Stomach smooth muscle (tissue), 2 donors: ENCODE measurements around the gene DLG1.
A peak's percentile ranks its signal among the peaks of the same experiment; 100 is the strongest.

ENCODE experiments used
- H3K27ac ChIP-seq: one replicate; pipeline ENCODE4 v1.7.0; 2013; ENCODE audit warnings: mild to moderate bottlenecking, low read length, inconsistent platforms
- H3K27me3 ChIP-seq, 2 donors: one replicate each; pipeline ENCODE4 v1.7.0; 2013; ENCODE audit warnings: low read length in 2 of 2; ENCODE audit not compliant: insufficient read depth in 2 of 2, control insufficient read depth in 1 of 2
- H3K36me3 ChIP-seq, 2 donors: one replicate each; pipeline ENCODE4 v1.7.0; 2013; ENCODE audit warnings: low read length in 2 of 2; ENCODE audit not compliant: control insufficient read depth in 2 of 2, insufficient read depth in 2 of 2
- H3K4me1 ChIP-seq: one replicate; pipeline ENCODE4 v1.7.0; 2013; ENCODE audit warnings: low read length; ENCODE audit not compliant: control insufficient read depth, insufficient read depth
- H3K4me3 ChIP-seq, 2 donors: one replicate each; pipeline ENCODE4 v1.7.0; 2013; ENCODE audit warnings: low read length in 2 of 2
- H3K9ac ChIP-seq, 2 donors: one replicate each; pipeline ENCODE4 v1.7.0; 2013; ENCODE audit warnings: low read length in 2 of 2, mild to moderate bottlenecking in 1 of 2
- H3K9me3 ChIP-seq, 2 donors: one replicate each; pipeline ENCODE4 v1.7.0; 2013; ENCODE audit warnings: low read length in 2 of 2; ENCODE audit not compliant: control insufficient read depth in 2 of 2
- donor health status: healthy.
- donor health status: Pancreatic carcinoma.

Gene DLG1

GRCh38 chr3:197300361-197300760 is 1.9 kb upstream of the DLG1 start:
- H3K27me3 ChIP-seq = no peaks in the 10 kb centered on the region
- no peaks in the 10 kb centered on the region for H3K9me3 ChIP-seq
- no peak overlapping the region for H3K9ac ChIP-seq
- H3K4me1 ChIP-seq = peaks cover 7% of the 10 kb centered on the region
- H3K4me3 ChIP-seq = no peak overlapping the region
- H3K27ac ChIP-seq = no peak overlapping the region
- H3K36me3 ChIP-seq = no peaks in the 10 kb centered on the region

DNA sequence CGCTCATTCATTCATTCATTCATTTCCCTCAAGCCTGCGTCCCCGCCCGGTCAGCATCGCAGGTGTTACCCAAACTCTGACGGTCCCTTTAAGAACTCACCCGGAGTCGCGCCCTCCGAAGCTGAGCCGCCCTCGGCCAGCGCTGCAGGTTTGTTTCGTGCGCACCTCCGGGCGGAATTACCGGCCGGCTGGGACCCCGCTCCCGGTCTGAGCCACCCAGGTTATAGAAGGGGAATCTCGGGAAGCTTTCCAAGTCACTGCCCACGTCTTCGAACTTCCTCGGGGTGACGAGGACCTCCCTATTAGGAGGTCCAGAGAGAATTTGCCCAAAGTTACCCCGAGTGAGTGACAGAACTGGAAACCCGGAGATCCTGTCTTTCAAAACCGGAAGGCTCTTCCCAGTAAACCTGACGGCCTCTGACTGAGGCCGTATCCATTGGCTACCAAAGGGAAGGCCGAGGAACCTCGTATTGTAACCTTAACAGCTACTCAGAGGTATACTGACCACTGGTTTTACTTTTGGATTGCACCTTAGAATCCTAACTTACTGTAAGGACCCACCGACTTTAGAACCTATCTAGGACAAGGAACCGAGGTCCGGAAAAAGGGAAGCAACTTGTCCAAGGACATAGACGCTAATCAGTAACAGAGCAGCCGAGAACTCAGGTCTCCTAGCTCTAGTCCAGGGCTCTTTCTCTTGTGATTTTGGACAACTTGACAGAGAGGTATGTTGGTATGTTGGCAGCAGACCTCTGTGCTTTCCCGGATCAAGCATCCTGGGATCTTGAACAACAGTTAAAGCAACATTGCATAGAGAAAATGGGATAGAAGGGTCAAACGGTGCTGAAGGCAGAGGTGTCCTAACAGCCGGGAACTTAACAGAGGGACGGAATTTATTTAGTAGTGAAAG is 788 bp upstream of the DLG1 start:
- Histone ChIP-seq H3K36me3 (no peaks in the 10 kb centered on the region), H3K27me3 (no peaks in the 10 kb centered on the region), H3K9ac (peak overlapping the region; percentile 43 to 71), H3K4me3 (peak overlapping the region; percentile 88 to 91), H3K9me3 (no peaks in the 10 kb centered on the region), H3K27ac (no peak overlapping the region), H3K4me1 (peaks cover 7% of the 10 kb centered on the region)

GRCh38 chr3:197297476-197298340 is 704 bp downstream of the DLG1 start:
- no peaks in the 10 kb centered on the region for H3K9me3 ChIP-seq
- H3K4me1 ChIP-seq = peaks cover 7% of the 10 kb centered on the region
- peak overlapping the region; percentile 88 to 91 for H3K4me3 ChIP-seq
- no peaks in the 10 kb centered on the region for H3K27me3 ChIP-seq
- peak overlapping the region; percentile 71 to 72 for H3K9ac ChIP-seq
- no peaks in the 10 kb centered on the region for H3K36me3 ChIP-seq
- peak overlapping the region; percentile 58 for H3K27ac ChIP-seq

DNA sequence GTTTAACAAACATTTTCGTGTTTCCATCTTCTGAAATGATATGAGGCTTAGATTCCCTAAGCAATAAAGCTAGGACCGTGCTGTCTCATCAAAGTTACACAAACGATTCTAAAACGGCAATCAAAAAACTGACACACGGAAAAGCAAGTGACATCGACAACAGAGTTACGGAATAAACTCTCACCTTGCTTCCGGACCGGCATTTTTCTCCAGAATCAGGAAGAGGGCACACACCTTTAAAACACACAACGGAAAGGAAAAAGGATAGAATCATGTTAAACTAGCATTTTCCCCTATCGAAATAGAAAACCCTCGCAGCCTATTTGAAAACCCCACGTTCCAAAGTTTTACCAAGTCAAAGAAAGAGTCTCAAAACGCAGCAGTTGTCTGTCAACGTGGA is 1.4 kb downstream of the DLG1 start:
- Histone ChIP-seq H3K36me3 (peaks cover 0 to 3% of the 10 kb centered on the region in 2 donors), H3K9me3 (no peaks in the 10 kb centered on the region), H3K4me3 (peak overlapping the region; percentile 88 to 91), H3K27me3 (no peaks in the 10 kb centered on the region), H3K27ac (peak overlapping the region; percentile 58), H3K4me1 (peaks cover 7% of the 10 kb centered on the region), H3K9ac (peak overlapping the region; percentile 64 to 71)

DNA sequence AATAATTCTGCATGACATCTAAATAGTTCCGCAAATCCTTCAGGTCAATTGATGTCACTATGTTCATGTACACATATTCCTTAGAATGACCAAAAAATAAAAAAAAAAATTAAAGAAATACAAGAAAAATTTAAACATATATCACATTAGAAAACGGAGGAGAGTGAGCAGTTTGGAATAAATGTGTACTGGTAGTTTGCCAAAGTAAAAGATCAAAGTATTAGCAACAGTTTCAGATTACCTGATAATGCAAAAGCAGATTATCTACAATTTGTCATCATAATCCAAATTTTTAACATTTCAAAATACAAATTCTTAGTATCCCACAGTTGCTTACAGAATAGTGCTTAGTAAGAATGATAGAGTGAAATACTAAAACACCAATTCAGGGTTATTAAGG is 1.9 kb downstream of the DLG1 start:
- H3K9me3 ChIP-seq = no peaks in the 10 kb centered on the region
- peaks cover 0 to 3% of the 10 kb centered on the region in 2 donors for H3K36me3 ChIP-seq
- H3K27ac ChIP-seq = no peak overlapping the region
- peak overlapping the region; percentile 88 to 91 for H3K4me3 ChIP-seq
- H3K4me1 ChIP-seq = peaks cover 7% of the 10 kb centered on the region
- no peak overlapping the region for H3K9ac ChIP-seq
- no peaks in the 10 kb centered on the region for H3K27me3 ChIP-seq

DNA sequence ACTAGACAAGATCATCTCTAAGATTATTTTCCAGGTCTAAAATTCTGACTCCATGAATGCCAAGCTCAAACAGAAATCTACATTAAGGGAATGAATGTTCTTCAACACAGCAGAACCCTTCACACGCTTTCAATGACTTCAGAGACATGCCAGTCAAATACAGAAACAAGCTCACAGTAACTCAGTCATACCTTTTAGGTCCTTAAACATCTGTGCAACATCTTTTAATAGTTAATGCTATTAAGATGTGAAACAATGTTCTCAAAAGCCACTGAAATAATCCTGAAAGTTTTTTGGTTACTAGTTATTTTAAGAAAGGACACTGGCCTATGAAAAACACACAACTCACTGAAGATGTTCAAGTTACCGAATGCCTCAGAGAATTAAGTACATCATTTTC is 2.5 kb downstream of the DLG1 start:
- no peak overlapping the region for H3K4me3 ChIP-seq
- H3K9ac ChIP-seq = no peak overlapping the region
- H3K36me3 ChIP-seq = peaks cover 0 to 3% of the 10 kb centered on the region in 2 donors
- no peak overlapping the region for H3K27ac ChIP-seq
- H3K27me3 ChIP-seq = no peaks in the 10 kb centered on the region
- no peaks in the 10 kb centered on the region for H3K9me3 ChIP-seq
- peaks cover 7% of the 10 kb centered on the region for H3K4me1 ChIP-seq

GRCh38 chr3:197293605-197294237 is 4.7 kb downstream of the DLG1 start:
- Histone ChIP-seq H3K4me1 (no peaks in the 10 kb centered on the region), H3K27me3 (no peaks in the 10 kb centered on the region), H3K4me3 (no peak overlapping the region), H3K36me3 (peaks cover 0 to 10% of the 10 kb centered on the region in 2 donors), H3K9ac (no peak overlapping the region), H3K27ac (no peak overlapping the region), H3K9me3 (no peaks in the 10 kb centered on the region)

DNA sequence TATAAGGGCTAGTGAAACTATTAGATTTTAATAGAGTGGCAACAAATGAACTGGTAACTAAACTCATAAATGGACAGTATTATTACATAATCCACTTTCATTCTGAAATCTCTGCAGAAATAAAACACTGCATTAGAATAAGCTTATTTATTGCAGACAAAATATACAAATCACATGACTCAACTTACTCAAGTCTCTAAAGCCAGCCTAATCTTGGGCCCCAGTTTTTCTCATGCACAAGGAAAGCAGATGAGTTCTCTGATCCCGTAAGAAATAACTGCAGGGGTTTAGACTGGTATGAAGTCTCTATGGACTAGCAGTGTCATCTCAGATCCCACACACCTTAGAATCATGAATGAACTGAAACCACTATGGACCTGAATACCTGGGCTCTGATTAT is 5.8 kb downstream of the DLG1 start:
- Histone ChIP-seq H3K4me1 (no peaks in the 10 kb centered on the region), H3K27me3 (no peaks in the 10 kb centered on the region), H3K9ac (no peak overlapping the region), H3K4me3 (no peak overlapping the region), H3K36me3 (peaks cover 0 to 11% of the 10 kb centered on the region in 2 donors), H3K27ac (no peak overlapping the region), H3K9me3 (no peaks in the 10 kb centered on the region)

DNA sequence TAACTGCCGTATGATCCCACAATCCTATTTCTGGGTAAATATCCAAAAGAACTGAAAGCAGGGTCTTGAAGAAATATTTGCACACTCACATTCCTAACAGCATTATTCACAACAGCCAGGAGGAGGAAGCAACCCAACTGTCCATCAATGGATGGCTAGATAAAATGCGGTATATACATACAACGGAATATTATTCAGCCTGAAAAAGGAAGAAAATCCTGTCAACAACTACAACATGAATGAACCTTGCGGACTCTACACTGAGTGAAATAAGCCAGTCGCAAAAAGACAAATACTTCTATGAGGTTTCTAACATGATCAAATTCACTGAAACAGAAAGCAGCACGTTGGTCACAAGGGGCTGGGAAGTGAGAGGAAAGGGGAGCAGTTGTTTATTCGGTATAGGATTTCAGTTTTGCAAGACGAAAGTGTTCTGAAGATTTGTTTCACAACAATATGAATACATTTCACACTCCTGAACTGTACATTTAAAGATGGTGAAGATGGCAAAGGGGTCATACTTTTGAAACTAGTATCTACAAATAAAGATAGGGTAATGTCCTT is 6.2 kb downstream of the DLG1 start:
- Histone ChIP-seq H3K4me3 (no peak overlapping the region), H3K9me3 (no peaks in the 10 kb centered on the region), H3K9ac (no peak overlapping the region), H3K27ac (no peak overlapping the region), H3K27me3 (no peaks in the 10 kb centered on the region), H3K36me3 (peaks cover 0 to 11% of the 10 kb centered on the region in 2 donors), H3K4me1 (no peaks in the 10 kb centered on the region)

- Histone ChIP-seq H3K9ac (no peak overlapping the region), H3K36me3 (peaks cover 0 to 17% of the 10 kb centered on the region in 2 donors), H3K27me3 (no peaks in the 10 kb centered on the region), H3K9me3 (no peaks in the 10 kb centered on the region), H3K27ac (no peak overlapping the region), H3K4me3 (no peak overlapping the region), H3K4me1 (no peaks in the 10 kb centered on the region)
Measured at GRCh38 chr3:197289726-197290125, 8.7 kb downstream of the DLG1 start.
